Measurements from ENCODE around the gene CEP170.
"Not testable (repeated sequence)": the region's sequence is repeated elsewhere in the genome, so short reads cannot be mapped to it uniquely, and the experiment has no call there.

DNA sequence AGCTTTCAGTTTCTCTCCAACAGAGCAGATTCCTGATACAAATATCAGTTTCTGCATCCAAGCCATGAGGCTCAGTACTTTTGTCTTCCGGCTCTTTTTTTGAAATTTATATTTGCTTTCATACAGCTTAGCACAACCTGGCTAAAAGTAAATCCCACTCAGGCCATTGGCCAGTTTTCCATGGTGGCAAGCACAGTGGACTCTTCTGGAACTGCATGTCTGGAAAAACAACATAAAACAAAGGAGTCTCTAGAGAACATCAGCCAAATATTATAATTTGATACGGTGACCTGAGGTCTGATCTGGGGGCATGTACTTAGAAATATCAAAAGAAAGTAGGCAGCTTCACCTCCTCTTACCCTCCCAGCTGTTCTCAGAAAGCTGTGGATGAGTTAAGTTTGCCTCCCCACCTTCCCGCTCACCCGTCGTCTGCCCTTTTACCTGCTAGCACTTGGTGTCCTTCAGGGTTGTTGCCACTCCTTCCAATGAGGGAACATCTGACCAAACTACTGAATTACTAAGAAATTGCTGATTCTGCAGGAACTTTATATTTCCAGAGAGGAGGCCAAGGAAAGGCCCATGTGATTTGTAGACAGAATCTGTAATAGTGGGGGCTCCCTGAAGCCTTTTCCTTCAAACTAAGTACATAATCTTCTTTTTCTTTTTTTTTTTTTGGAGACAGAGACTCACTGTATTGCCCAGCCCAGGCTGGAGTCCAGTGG, 136.3 kb downstream of the CEP170 start:
- TF ChIP-seq POLR2A (IDR thresholded peaks at IDR 0.05): not testable (repeated sequence)
- TF ChIP-seq, protein P1, sequence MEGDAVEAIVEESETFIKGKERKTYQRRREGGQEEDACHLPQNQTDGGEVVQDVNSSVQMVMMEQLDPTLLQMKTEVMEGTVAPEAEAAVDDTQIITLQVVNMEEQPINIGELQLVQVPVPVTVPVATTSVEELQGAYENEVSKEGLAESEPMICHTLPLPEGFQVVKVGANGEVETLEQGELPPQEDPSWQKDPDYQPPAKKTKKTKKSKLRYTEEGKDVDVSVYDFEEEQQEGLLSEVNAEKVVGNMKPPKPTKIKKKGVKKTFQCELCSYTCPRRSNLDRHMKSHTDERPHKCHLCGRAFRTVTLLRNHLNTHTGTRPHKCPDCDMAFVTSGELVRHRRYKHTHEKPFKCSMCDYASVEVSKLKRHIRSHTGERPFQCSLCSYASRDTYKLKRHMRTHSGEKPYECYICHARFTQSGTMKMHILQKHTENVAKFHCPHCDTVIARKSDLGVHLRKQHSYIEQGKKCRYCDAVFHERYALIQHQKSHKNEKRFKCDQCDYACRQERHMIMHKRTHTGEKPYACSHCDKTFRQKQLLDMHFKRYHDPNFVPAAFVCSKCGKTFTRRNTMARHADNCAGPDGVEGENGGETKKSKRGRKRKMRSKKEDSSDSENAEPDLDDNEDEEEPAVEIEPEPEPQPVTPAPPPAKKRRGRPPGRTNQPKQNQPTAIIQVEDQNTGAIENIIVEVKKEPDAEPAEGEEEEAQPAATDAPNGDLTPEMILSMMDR (IDR thresholded peaks at IDR 0.05): not testable (repeated sequence)

Data from Peyer's patch (tissue), 4 donors.